GM21717 (cell line): Measurements from ENCODE around the gene DSP.

ENCODE experiments used
- ATAC-seq: cut with Tn5 transposase; IDR thresholded peaks from one replicate; pipeline ENCODE4 v1.9.1; 2021; ENCODE audit warnings: mild to moderate bottlenecking, moderate library complexity; ENCODE audit not compliant: unreplicated experiment

Gene DSP

GRCh38 chr6:7559196-7559595 lies 17.7 kb downstream of the DSP start:
- no peak for ATAC-seq

- ATAC-seq = no peak
Observed at GRCh38 chr6:7559651-7560385, 18.3 kb downstream of the DSP start.

- no peak for ATAC-seq
Observed at GRCh38 chr6:7561153-7561964, 19.9 kb downstream of the DSP start.

GRCh38 chr6:7562769-7563168 lies 21.3 kb downstream of the DSP start:
- ATAC-seq = no peak

- no peak for ATAC-seq
Observed at GRCh38 chr6:7566107-7566506, 24.6 kb downstream of the DSP start.

- ATAC-seq = no peak
Observed at GRCh38 chr6:7566617-7567173, 25.2 kb downstream of the DSP start.

GRCh38 chr6:7568021-7568420 lies 26.6 kb downstream of the DSP start:
- no peak for ATAC-seq

GRCh38 chr6:7569082-7569481 lies 27.6 kb downstream of the DSP start:
- no peak for ATAC-seq

- no peak for ATAC-seq
Observed at GRCh38 chr6:7572213-7572943, 30.9 kb downstream of the DSP start.

GRCh38 chr6:7574500-7574899 lies 33.0 kb downstream of the DSP start:
- no peak for ATAC-seq

GRCh38 chr6:7578516-7578915 lies 37.0 kb downstream of the DSP start:
- no peak for ATAC-seq

- ATAC-seq = no peak
Observed at GRCh38 chr6:7578931-7579330, 37.5 kb downstream of the DSP start.

- no peak for ATAC-seq
Observed at GRCh38 chr6:7579851-7580250, 38.4 kb downstream of the DSP start.

- ATAC-seq = no peak
Observed at GRCh38 chr6:7580537-7580926, 39.1 kb downstream of the DSP start.

- ATAC-seq = no peak
Observed at GRCh38 chr6:7580927-7581618, 39.6 kb downstream of the DSP start.

- no peak for ATAC-seq
Observed at GRCh38 chr6:7585287-7585930, 43.9 kb downstream of the DSP start.

- ATAC-seq = no peak
Observed at GRCh38 chr6:7587631-7588100, 46.2 kb downstream of the DSP start.

GRCh38 chr6:7588506-7588905 lies 47.0 kb downstream of the DSP start:
- no peak for ATAC-seq

- no peak for ATAC-seq
Observed at GRCh38 chr6:7589221-7589620, 47.8 kb downstream of the DSP start.
